Measurements from ENCODE around the gene PPP1R9B. TPM values are rescaled to one million over a fixed set of nuclear protein-coding genes. Genes with fewer than 3 reads are reported as not detected.
A peak's percentile ranks its signal among the peaks of the same experiment; 100 is the strongest.

PPP1R9B gene
- total RNA-seq, 1 experiment from 2014 or later: 23.0 TPM

- Histone ChIP-seq H3K79me1 (ENCODE audit: insufficient read depth, low read depth, low read length, poor library complexity, severe bottlenecking) (no peaks in the 10 kb centered on the region), H2BK20ac (ENCODE audit: low read depth, low read length, poor library complexity, severe bottlenecking) (no peak overlapping the region), H2BK120ac (ENCODE audit: low read depth, low read length, poor library complexity, severe bottlenecking) (no peak overlapping the region), H3K18ac (ENCODE audit: insufficient read length, low read depth, low read length) (no peak overlapping the region), H2AK5ac (ENCODE audit: insufficient read length, low read length) (no peak overlapping the region), H4K91ac (ENCODE audit: insufficient read length, low read depth, low read length) (no peak overlapping the region), H3K4ac (ENCODE audit: low read depth, low read length) (no peak overlapping the region), H2BK15ac (ENCODE audit: low read depth, low read length) (no peak overlapping the region), H4K20me1 (ENCODE audit: control insufficient read depth, insufficient read depth, insufficient read length) (no peaks in the 10 kb centered on the region), H3K27ac (ENCODE audit: insufficient read length, low read depth, low read length) (no peak overlapping the region), H3K56ac (ENCODE audit: insufficient read length, low read depth, low read length) (no peak overlapping the region), H2AFZ (ENCODE audit: low read length) (no peak overlapping the region), H3K4me1 (ENCODE audit: insufficient read depth, low read length) (peaks cover 3% of the 10 kb centered on the region; the same call in 1 of the 2 replicates), H3K27me3 (ENCODE audit: insufficient read depth, low read length) (no peaks in the 10 kb centered on the region; the same call in 1 of the 2 replicates), H3K23me2 (ENCODE audit: insufficient read length, low read depth, low read length, poor library complexity, severe bottlenecking) (peaks cover 13% of the 10 kb centered on the region), H3T11ph (ENCODE audit: low read length) (no peak overlapping the region), H4K5ac (ENCODE audit: insufficient read length, low read depth, low read length) (no peak overlapping the region), H3K23ac (ENCODE audit: insufficient read length, low read depth, low read length) (no peak overlapping the region), H2BK5ac (ENCODE audit: insufficient read length, low read length) (no peak overlapping the region), H3K79me2 (ENCODE audit: insufficient read depth, low read length) (no peaks in the 10 kb centered on the region), H3K14ac (ENCODE audit: insufficient read depth, low read length) (no peak overlapping the region), H3K4me2 (ENCODE audit: insufficient read depth, insufficient read length, low read length) (no peak overlapping the region), H3K9me3 (ENCODE audit: control insufficient read depth, low read depth, low read length) (no peaks in the 10 kb centered on the region), H2BK12ac (ENCODE audit: insufficient read length, low read depth, low read length) (no peak overlapping the region), H4K8ac (replicated peaks; ENCODE audit: insufficient read length, low read depth, low read length) (no peak overlapping the region), H3K9ac (ENCODE audit: extremely low read depth, insufficient read length, low read length) (no peak overlapping the region)
- peak overlapping the region in 1 of 3 experiments; percentile 45; a peak in 1 of 7 replicates for H3K27ac Mint-ChIP-seq
- no peak for TF ChIP-seq CTCF (conservative IDR thresholded peaks at IDR 0.05)
- peaks cover 27% of the 10 kb centered on the region for H3K27me3 Mint-ChIP-seq (ENCODE audit: low read depth)
- no peak overlapping the region for H3K4me3 Mint-ChIP-seq
- no peaks in the 10 kb centered on the region; a peak in 1 of 5 replicates for H3K9me3 Mint-ChIP-seq
- no CpG with 5 or more reads among the region's 9 CpGs for WGBS (ENCODE audit: extremely low coverage, insufficient read length, low lambda C conversion rate)
- DNase-seq: no peak
- peaks cover 22 to 56% of the 10 kb centered on the region in 2 experiments for H3K4me1 Mint-ChIP-seq
- H3K36me3 Mint-ChIP-seq (ENCODE audit: insufficient read depth in 1 of 3, low read depth in 3 of 3): no peaks in the 10 kb centered on the region
These were observed 14.6 kb upstream of the PPP1R9B start for GRCh38 chr17:50165066-50165465.
